Measurements from ENCODE around the gene ABCA2.

GRCh38 chr9:136978073-136978864 lies 49.8 kb downstream of the ABCA2 start:
- TF ChIP-seq, protein P1, sequence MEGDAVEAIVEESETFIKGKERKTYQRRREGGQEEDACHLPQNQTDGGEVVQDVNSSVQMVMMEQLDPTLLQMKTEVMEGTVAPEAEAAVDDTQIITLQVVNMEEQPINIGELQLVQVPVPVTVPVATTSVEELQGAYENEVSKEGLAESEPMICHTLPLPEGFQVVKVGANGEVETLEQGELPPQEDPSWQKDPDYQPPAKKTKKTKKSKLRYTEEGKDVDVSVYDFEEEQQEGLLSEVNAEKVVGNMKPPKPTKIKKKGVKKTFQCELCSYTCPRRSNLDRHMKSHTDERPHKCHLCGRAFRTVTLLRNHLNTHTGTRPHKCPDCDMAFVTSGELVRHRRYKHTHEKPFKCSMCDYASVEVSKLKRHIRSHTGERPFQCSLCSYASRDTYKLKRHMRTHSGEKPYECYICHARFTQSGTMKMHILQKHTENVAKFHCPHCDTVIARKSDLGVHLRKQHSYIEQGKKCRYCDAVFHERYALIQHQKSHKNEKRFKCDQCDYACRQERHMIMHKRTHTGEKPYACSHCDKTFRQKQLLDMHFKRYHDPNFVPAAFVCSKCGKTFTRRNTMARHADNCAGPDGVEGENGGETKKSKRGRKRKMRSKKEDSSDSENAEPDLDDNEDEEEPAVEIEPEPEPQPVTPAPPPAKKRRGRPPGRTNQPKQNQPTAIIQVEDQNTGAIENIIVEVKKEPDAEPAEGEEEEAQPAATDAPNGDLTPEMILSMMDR (IDR thresholded peaks at IDR 0.05), result no peak
- no peak for TF ChIP-seq ATF2 (CRISPR knock-in tag; IDR thresholded peaks at IDR 0.05; ENCODE audit: borderline replicate concordance, low read depth)
- TF ChIP-seq SP1 (CRISPR knock-in tag; conservative IDR thresholded peaks at IDR 0.05), result peak; percentile 61
- TF ChIP-seq MAX (CRISPR knock-in tag; IDR thresholded peaks at IDR 0.05), result no peak
- no peak for TF ChIP-seq TCF7 (CRISPR knock-in tag; IDR thresholded peaks at IDR 0.05; ENCODE audit: low read depth)
- no peak for TF ChIP-seq TEAD4 (CRISPR knock-in tag; IDR thresholded peaks at IDR 0.05)
- no peak for TF ChIP-seq CREM (CRISPR knock-in tag; IDR thresholded peaks at IDR 0.05)
- TF ChIP-seq E2F1 (CRISPR knock-in tag; IDR thresholded peaks at IDR 0.05), result no peak
- TF ChIP-seq, protein P2, sequence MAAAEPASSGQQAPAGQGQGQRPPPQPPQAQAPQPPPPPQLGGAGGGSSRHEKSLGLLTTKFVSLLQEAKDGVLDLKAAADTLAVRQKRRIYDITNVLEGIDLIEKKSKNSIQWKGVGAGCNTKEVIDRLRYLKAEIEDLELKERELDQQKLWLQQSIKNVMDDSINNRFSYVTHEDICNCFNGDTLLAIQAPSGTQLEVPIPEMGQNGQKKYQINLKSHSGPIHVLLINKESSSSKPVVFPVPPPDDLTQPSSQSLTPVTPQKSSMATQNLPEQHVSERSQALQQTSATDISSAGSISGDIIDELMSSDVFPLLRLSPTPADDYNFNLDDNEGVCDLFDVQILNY (CRISPR knock-in tag; IDR thresholded peaks at IDR 0.05), result no peak
- no peak for TF ChIP-seq IRF1 (CRISPR knock-in tag; IDR thresholded peaks at IDR 0.05)
- no peak for TF ChIP-seq ESRRA (CRISPR knock-in tag; IDR thresholded peaks at IDR 0.05; ENCODE audit: borderline replicate concordance)
- TF ChIP-seq, protein P3, sequence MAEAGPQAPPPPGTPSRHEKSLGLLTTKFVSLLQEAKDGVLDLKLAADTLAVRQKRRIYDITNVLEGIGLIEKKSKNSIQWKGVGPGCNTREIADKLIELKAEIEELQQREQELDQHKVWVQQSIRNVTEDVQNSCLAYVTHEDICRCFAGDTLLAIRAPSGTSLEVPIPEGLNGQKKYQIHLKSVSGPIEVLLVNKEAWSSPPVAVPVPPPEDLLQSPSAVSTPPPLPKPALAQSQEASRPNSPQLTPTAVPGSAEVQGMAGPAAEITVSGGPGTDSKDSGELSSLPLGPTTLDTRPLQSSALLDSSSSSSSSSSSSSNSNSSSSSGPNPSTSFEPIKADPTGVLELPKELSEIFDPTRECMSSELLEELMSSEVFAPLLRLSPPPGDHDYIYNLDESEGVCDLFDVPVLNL (CRISPR knock-in tag; IDR thresholded peaks at IDR 0.05; ENCODE audit: borderline replicate concordance, low read depth), result no peak
- TF ChIP-seq, protein P4, sequence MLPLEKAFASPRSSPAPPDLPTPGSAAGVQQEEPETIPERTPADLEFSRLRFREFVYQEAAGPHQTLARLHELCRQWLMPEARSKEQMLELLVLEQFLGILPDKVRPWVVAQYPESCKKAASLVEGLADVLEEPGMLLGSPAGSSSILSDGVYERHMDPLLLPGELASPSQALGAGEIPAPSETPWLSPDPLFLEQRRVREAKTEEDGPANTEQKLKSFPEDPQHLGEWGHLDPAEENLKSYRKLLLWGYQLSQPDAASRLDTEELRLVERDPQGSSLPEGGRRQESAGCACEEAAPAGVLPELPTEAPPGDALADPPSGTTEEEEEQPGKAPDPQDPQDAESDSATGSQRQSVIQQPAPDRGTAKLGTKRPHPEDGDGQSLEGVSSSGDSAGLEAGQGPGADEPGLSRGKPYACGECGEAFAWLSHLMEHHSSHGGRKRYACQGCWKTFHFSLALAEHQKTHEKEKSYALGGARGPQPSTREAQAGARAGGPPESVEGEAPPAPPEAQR (CRISPR knock-in tag; IDR thresholded peaks at IDR 0.05), result no peak
